KMS-11 (cell line): ENCODE measurements around the gene FANCC.

Source experiments
- H2AFZ ChIP-seq: fragments of 200-600 bp; sonication (generic); 2 replicates; pipeline ENCODE4 v1.6.1; 2016; ENCODE audit warnings: antibody characterized with exemption, mixed run types, low read depth
- H3K27ac ChIP-seq: fragments of 200-600 bp; sonication (generic); 2 replicates; pipeline ENCODE4 v1.6.1; 2016; ENCODE audit warnings: mild to moderate bottlenecking, mixed run types
- H3K27me3 ChIP-seq: fragments of 200-600 bp; sonication (generic); 2 replicates; pipeline ENCODE4 v1.6.1; 2017; ENCODE audit warnings: mild to moderate bottlenecking, low read depth, mixed run types, moderate library complexity; ENCODE audit not compliant: insufficient read depth
- H3K36me3 ChIP-seq: fragments of 200-600 bp; sonication (generic); 2 replicates; pipeline ENCODE4 v1.6.1; 2017; ENCODE audit warnings: mild to moderate bottlenecking, mixed run types; ENCODE audit not compliant: insufficient read depth
- H3K4me1 ChIP-seq: fragments of 200-600 bp; sonication (generic); 2 replicates; pipeline ENCODE4 v1.6.1; 2016; ENCODE audit warnings: mild to moderate bottlenecking, low read depth, mixed run types; ENCODE audit not compliant: poor library complexity, severe bottlenecking
- H3K4me2 ChIP-seq: fragments of 200-600 bp; sonication (generic); 2 replicates; pipeline ENCODE4 v1.7.0; 2016; ENCODE audit warnings: mild to moderate bottlenecking, mixed run types
- H3K4me3 ChIP-seq: fragments of 200-600 bp; sonication (generic); IDR thresholded peaks from 2 replicates; pipeline ENCODE4 v1.6.1; 2017; ENCODE audit warnings: low read depth, low read length, mixed read lengths; ENCODE audit not compliant: insufficient read depth
- H3K79me2 ChIP-seq: fragments of 200-600 bp; sonication (generic); 2 replicates; pipeline ENCODE4 v1.6.1; 2016; ENCODE audit warnings: low read depth, mixed run types; ENCODE audit not compliant: insufficient read depth
- H3K9ac ChIP-seq: fragments of 200-600 bp; sonication (generic); 2 replicates; pipeline ENCODE4 v1.6.1; 2016; ENCODE audit warnings: mild to moderate bottlenecking, mixed run types
- H4K20me1 ChIP-seq: fragments of 200-600 bp; sonication (generic); 2 replicates; pipeline ENCODE4 v1.6.1; 2016; ENCODE audit warnings: mild to moderate bottlenecking, mixed run types; ENCODE audit not compliant: insufficient read depth
- TF ChIP-seq, protein P1 (sequence below): fragments of 200-600 bp; sonication (generic); conservative IDR thresholded peaks from 2 replicates; pipeline ENCODE4 v1.6.1; 2017; ENCODE audit warnings: low read depth, mild to moderate bottlenecking, antibody characterized with exemption, low read length, moderate library complexity, mixed read lengths

Gene FANCC

DNA sequence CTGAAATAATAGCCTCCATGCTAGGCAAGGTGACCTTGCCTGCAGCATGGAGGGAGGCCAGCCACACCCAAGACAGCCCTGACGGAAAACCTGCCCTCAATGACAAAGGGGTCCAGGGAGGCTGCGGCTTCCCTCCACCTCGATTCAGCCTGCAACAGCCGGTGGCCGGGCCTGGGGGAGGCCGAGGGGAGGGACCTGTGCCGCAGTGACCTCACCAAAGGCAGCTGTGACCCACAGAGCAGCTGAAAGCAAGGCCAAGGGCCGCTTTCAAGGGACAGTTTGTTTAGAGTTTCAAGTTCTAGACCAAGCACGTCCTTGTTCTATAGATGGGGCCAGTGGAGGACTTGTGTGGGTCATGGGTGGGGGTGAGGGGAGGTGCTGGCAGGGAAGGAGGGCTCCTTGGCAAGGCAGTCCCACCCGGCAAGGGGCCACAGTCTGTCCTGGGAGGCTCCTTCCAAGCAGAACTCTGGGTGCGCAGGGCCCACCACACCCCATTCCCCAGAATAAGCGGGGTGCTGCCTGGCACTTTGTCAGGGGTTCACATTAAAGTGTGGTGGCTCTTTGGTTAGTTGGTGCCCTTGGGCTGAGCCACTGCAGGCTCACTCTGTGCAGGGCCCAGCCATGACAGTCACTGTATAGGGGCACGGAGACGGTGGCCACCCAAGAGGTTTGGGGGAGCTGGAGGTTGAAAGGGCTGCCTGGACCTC, 226.5 kb downstream of the FANCC start:
- H2AFZ ChIP-seq = no peak overlapping the region
- no peaks in the 10 kb centered on the region for H4K20me1 ChIP-seq
- peaks cover 5% of the 10 kb centered on the region for H3K4me1 ChIP-seq
- TF ChIP-seq, protein P1, sequence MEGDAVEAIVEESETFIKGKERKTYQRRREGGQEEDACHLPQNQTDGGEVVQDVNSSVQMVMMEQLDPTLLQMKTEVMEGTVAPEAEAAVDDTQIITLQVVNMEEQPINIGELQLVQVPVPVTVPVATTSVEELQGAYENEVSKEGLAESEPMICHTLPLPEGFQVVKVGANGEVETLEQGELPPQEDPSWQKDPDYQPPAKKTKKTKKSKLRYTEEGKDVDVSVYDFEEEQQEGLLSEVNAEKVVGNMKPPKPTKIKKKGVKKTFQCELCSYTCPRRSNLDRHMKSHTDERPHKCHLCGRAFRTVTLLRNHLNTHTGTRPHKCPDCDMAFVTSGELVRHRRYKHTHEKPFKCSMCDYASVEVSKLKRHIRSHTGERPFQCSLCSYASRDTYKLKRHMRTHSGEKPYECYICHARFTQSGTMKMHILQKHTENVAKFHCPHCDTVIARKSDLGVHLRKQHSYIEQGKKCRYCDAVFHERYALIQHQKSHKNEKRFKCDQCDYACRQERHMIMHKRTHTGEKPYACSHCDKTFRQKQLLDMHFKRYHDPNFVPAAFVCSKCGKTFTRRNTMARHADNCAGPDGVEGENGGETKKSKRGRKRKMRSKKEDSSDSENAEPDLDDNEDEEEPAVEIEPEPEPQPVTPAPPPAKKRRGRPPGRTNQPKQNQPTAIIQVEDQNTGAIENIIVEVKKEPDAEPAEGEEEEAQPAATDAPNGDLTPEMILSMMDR = no peak
- H3K27me3 ChIP-seq = no peaks in the 10 kb centered on the region
- no peaks in the 10 kb centered on the region for H3K79me2 ChIP-seq
- H3K27ac ChIP-seq = no peak overlapping the region
- H3K4me2 ChIP-seq = no peak overlapping the region
- H3K4me3 ChIP-seq = no peak overlapping the region
- H3K9ac ChIP-seq = no peak overlapping the region
- H3K36me3 ChIP-seq = no peaks in the 10 kb centered on the region

DNA sequence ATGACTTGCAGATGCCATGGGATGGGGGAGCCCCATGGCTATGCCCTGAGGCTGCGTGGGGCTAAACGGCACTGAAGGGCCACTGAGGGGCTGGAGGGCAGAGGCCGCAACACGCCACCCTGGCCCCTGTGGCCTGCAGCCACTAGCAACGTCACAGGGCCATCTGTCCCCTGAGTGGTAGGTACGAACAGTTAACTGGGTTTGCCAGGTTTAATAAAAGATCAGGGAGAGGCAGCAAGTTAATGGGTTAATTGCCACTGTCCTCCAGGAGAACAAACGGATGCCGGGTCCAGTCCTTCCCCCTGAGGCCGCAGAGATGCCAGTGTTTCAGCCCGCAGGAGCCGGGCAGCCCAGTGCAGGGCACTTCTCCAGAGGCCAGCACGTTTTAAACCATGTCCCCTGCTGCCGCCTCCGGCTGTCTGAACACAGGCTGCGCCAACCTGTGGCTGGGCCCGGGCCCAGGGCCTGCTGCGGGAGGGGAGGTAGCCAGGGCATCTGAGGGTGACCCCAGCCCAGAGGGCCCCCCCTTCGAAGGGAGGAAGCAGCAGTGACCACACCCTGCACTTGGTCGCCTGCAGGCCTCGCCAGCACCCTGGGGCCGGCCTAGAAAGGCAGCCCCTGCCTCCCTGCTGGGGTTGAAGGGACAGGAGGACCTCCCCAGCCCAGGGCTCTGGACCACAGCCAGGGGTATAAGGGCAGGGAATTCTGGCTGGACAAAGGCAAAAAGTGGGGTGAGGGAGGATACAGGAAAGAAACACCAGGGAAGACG, 227.3 kb downstream of the FANCC start:
- no peaks in the 10 kb centered on the region for H4K20me1 ChIP-seq
- TF ChIP-seq, protein P1 = no peak
- no peak overlapping the region for H3K4me2 ChIP-seq
- H3K9ac ChIP-seq = no peak overlapping the region
- no peaks in the 10 kb centered on the region for H3K79me2 ChIP-seq
- no peaks in the 10 kb centered on the region for H3K27me3 ChIP-seq
- H2AFZ ChIP-seq = no peak overlapping the region
- no peak overlapping the region for H3K4me3 ChIP-seq
- H3K27ac ChIP-seq = no peak overlapping the region
- no peaks in the 10 kb centered on the region for H3K36me3 ChIP-seq
- H3K4me1 ChIP-seq = peaks cover 5% of the 10 kb centered on the region

DNA sequence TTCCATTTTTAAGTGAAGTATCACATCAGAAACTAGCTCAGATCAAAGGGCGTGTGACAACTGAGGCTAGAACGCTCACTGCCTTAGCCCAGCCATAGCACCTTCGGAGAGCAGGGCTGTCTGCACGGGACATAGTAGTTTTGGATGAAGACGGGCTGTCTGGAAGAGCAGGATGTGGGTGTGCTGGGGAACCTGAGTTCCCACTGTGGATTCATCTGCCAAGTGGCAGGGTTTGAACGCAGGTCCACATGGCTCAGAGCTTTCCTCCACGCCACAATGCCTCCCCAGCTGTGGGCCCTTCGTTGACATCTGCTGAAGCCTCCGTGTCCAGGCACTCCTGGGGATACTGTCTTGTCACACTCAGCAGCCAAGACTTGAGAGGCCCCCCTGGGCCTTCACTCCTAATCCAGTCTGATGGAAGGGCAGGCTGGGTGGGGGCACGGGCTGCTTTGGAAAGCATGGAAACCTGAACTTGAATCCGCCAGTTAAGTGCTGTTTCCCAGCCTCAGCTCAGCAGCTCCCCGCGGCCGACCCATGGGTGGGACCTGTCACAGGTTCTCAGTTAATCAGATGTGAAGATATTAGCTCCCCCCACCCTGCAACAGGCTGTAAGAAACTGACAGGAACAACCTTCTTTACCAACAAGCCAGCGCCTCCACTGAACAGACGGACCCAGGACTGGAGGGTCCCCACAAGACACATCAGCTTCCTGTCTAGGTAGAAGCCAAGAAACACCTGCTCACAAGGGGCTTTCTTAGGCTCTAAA, 228.1 kb downstream of the FANCC start:
- no peak overlapping the region for H3K9ac ChIP-seq
- H3K27ac ChIP-seq = no peak overlapping the region
- no peak overlapping the region for H2AFZ ChIP-seq
- H3K36me3 ChIP-seq = no peaks in the 10 kb centered on the region
- H3K4me2 ChIP-seq = no peak overlapping the region
- H4K20me1 ChIP-seq = no peaks in the 10 kb centered on the region
- H3K79me2 ChIP-seq = no peaks in the 10 kb centered on the region
- TF ChIP-seq, protein P1 = no peak
- H3K4me3 ChIP-seq = no peak overlapping the region
- H3K4me1 ChIP-seq = peaks cover 5% of the 10 kb centered on the region
- no peaks in the 10 kb centered on the region for H3K27me3 ChIP-seq

DNA sequence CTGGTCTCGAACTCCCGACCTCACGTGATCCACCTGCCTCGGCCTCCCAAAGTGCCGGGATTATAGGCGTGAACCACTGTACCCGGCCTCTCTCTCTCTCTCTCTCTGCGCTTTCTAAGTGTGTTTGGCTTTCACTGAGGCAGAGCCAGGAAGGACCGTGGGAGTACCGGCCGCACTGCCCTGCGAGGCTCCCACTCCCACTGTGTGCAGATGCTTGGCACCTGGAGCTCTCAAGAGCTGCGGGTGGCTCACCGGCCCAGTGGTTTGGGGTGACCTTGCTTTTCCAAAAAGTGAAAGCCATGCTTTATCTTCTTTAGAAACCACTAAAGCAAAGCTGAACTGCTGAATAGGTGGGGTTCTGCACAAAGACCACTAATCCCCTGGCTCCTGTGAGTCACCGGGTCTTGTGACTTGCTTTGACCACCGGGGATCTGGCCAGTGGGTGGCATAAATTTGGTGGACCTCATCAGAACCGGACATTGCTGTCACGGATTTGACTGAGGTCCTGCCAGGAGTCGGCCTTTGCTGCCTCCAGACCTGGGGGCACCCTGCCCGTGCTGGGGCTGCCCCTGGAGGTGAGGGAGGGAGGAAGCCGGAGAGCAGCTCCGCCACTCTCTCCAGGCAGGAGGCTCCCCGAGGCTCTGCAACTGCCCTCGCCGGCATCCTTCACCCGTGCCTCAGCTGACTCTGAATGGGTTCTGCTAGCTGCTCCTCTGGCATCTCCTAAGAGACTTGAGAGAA, 228.9 kb downstream of the FANCC start:
- no peaks in the 10 kb centered on the region for H3K79me2 ChIP-seq
- no peak overlapping the region for H3K4me2 ChIP-seq
- H3K4me1 ChIP-seq = peaks cover 5% of the 10 kb centered on the region
- H3K9ac ChIP-seq = no peak overlapping the region
- H4K20me1 ChIP-seq = no peaks in the 10 kb centered on the region
- no peaks in the 10 kb centered on the region for H3K36me3 ChIP-seq
- H3K27me3 ChIP-seq = no peaks in the 10 kb centered on the region
- no peak overlapping the region for H3K27ac ChIP-seq
- TF ChIP-seq, protein P1 = no peak
- no peak overlapping the region for H3K4me3 ChIP-seq
- H2AFZ ChIP-seq = no peak overlapping the region
